Liver (tissue), 9 donors: Measurements from ENCODE around the gene DNM1L. TPM values are rescaled to one million over a fixed set of nuclear protein-coding genes. Genes with fewer than 3 reads are reported as not detected.
"Not testable (repeated sequence)": the region's sequence is repeated elsewhere in the genome, so short reads cannot be mapped to it uniquely, and the experiment has no call there.

ENCODE experiments used
- DNase-seq: peaks from one replicate; pipeline ENCODE4 v3.0.0-alpha.2; 2017; ENCODE audit warnings: low spot score
- H3K27ac ChIP-seq, 2 donors: one replicate each; pipeline ENCODE4 v1.7.0; 2013; ENCODE audit warnings: inconsistent platforms in 2 of 2, low read length in 2 of 2, control low read depth in 1 of 2, low read depth in 1 of 2, mild to moderate bottlenecking in 1 of 2
- H3K27me3 ChIP-seq, 4 donors: one replicate each; pipeline versions ENCODE4 v1.6.1 to v1.7.0; 2013; ENCODE audit warnings: low read length in 3 of 4, inconsistent platforms in 1 of 4, mild to moderate bottlenecking in 1 of 4, moderate library complexity in 1 of 4; ENCODE audit not compliant: control insufficient read depth in 4 of 4, insufficient read depth in 4 of 4
- H3K36me3 ChIP-seq, 4 donors: one replicate each; pipeline versions ENCODE4 v1.6.1 to v1.7.0; 2013; ENCODE audit warnings: low read length in 3 of 4, mild to moderate bottlenecking in 3 of 4, low read depth in 1 of 4, moderate library complexity in 1 of 4; ENCODE audit not compliant: control insufficient read depth in 4 of 4, insufficient read depth in 3 of 4
- H3K4me1 ChIP-seq, 4 donors: one replicate each; pipeline versions ENCODE4 v1.6.1 to v1.7.0; 2013; ENCODE audit warnings: low read length in 3 of 4, mild to moderate bottlenecking in 3 of 4, moderate library complexity in 1 of 4; ENCODE audit not compliant: control insufficient read depth in 4 of 4, insufficient read depth in 4 of 4
- H3K4me3 ChIP-seq, 3 donors: one replicate each; pipeline versions ENCODE4 v1.6.1 to v1.7.0; 2013; ENCODE audit warnings: low read length in 3 of 3, control low read depth in 1 of 3, low read depth in 1 of 3, mild to moderate bottlenecking in 1 of 3
- H3K9ac ChIP-seq, 2 donors: one replicate each; pipeline ENCODE4 v1.7.0; 2013; ENCODE audit warnings: low read length in 2 of 2, mild to moderate bottlenecking in 2 of 2, moderate library complexity in 2 of 2, control low read depth in 1 of 2, low read depth in 1 of 2
- H3K9me3 ChIP-seq, 4 donors: one replicate each; pipeline versions ENCODE4 v1.6.1 to v1.7.0; 2013; ENCODE audit warnings: low read length in 3 of 4; ENCODE audit not compliant: control insufficient read depth in 4 of 4
- EGR1 ChIP-seq, 2 donors: IDR thresholded peaks; 2 replicates each; pipeline ENCODE4 v1.6.1; 2016 to 2018; ENCODE audit warnings: antibody characterized with exemption in 2 of 2, low read depth in 2 of 2
- FOXA1 ChIP-seq: IDR thresholded peaks from 2 replicates; pipeline ENCODE4 v1.6.1; 2016; ENCODE audit warnings: antibody characterized with exemption
- FOXA2 ChIP-seq: IDR thresholded peaks from 2 replicates; pipeline ENCODE4 v1.6.1; 2016; ENCODE audit warnings: antibody characterized with exemption
- GABPA ChIP-seq, 2 donors: IDR thresholded peaks in 1 of 2; conservative IDR thresholded peaks in 1 of 2; 2 replicates each; pipeline ENCODE4 v1.6.1; 2016; ENCODE audit warnings: antibody characterized with exemption in 2 of 2, mild to moderate bottlenecking in 1 of 2, moderate library complexity in 1 of 2
- HNF4G ChIP-seq: IDR thresholded peaks from 2 replicates; pipeline ENCODE4 v1.6.1; 2016; ENCODE audit warnings: antibody characterized with exemption
- RXRA ChIP-seq, 2 donors: IDR thresholded peaks; 2 replicates each; pipeline ENCODE4 v1.6.1; 2017 to 2018; ENCODE audit warnings: antibody characterized with exemption in 2 of 2, mild to moderate bottlenecking in 1 of 2
- SP1 ChIP-seq: IDR thresholded peaks from 2 replicates; pipeline ENCODE4 v1.6.1; 2018; ENCODE audit warnings: antibody characterized with exemption, mild to moderate bottlenecking
- TAF1 ChIP-seq: conservative IDR thresholded peaks from 2 replicates; pipeline ENCODE4 v1.6.1; 2016; ENCODE audit warnings: antibody characterized with exemption, mild to moderate bottlenecking
- YY1 ChIP-seq: IDR thresholded peaks from 2 replicates; pipeline ENCODE4 v1.6.1; 2016; ENCODE audit warnings: antibody characterized with exemption, mild to moderate bottlenecking
- WGBS: extraction: QIAGEN DNeasy Blood & Tissue Kit; methylation state at CpG from one replicate; pipeline ENCODE4 v1.1.7; 2013; 5-methylcytosine and 5-hydroxymethylcytosine counted together
- polyA plus RNA-seq, 2 donors: library from polyadenylated mRNA; stranded (reverse) in 1 of 2; unstranded in 1 of 2; fragments of 200-250 nt in 1 of 2; fragments of >200 nt in 1 of 2; fragmentation: Nextera tagmentation in 1 of 2; extraction: Ambion mirVana in 1 of 2; gene quantifications; one replicate each; pipeline versions ENCODE4 v1.2.1 to v1.2.3, GENCODE V29; 2013 to 2015
- total RNA-seq, 2 donors: library from RNA; depleted of rRNA; stranded (reverse); fragments of >200 nt; gene quantifications; one replicate each; pipeline ENCODE4 v1.2.3, GENCODE V29; 2014
- TF ChIP-seq, protein P1 (sequence below): IDR thresholded peaks from 2 replicates; pipeline ENCODE4 v1.6.1; 2016; ENCODE audit warnings: antibody characterized with exemption
- TF ChIP-seq, protein P2 (sequence below): IDR thresholded peaks from 2 replicates; pipeline ENCODE4 v1.6.1; 2016; ENCODE audit warnings: antibody characterized with exemption
- TF ChIP-seq, protein P3 (sequence below): IDR thresholded peaks from 2 replicates; pipeline ENCODE4 v1.6.1; 2016; ENCODE audit warnings: antibody characterized with exemption, mild to moderate bottlenecking
- donor health status: healthy.
- donor health status: healthy.
- donor health status: healthy.
- donor health status: healthy.
- donor health status: healthy.

The DNM1L gene
- total and polyA plus RNA-seq, 4 donors: 9.5 to 33.9 (median 17.1) TPM

DNA sequence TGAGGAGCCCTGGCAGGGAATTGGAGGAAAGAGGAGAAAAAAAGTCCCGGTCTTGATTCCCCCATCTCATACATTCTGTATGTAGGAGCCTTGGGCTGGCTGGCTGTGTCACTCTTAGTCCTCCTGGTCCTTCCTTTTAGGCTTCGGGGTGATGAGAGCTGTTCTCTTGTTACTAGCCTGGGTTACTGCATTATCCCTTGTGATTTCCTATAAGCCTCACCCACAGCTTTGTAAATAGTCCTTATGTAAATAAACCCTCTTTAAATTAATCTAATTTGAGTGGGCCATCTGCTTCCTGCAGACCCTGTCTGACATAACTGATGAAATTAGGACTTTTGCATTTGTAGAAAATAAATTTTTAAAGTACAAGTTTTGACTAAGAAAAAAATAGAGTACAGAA lies 19.2 kb downstream of the DNM1L start:
- 75% methylated on average over 2 of the region's 2 CpGs for WGBS
- no peaks in the 10 kb centered on the region for H3K9me3 ChIP-seq
- DNase-seq: no peak
- TF ChIP-seq HNF4G: no peak
- H3K27me3 ChIP-seq: no peaks in the 10 kb centered on the region
- H3K27ac ChIP-seq: no peak overlapping the region
- no peak overlapping the region for H3K9ac ChIP-seq
- peaks cover 0 to 2% (median 0%) of the 10 kb centered on the region in 4 donors for H3K36me3 ChIP-seq
- no peak overlapping the region for H3K4me3 ChIP-seq
- no peaks in the 10 kb centered on the region for H3K4me1 ChIP-seq

DNA sequence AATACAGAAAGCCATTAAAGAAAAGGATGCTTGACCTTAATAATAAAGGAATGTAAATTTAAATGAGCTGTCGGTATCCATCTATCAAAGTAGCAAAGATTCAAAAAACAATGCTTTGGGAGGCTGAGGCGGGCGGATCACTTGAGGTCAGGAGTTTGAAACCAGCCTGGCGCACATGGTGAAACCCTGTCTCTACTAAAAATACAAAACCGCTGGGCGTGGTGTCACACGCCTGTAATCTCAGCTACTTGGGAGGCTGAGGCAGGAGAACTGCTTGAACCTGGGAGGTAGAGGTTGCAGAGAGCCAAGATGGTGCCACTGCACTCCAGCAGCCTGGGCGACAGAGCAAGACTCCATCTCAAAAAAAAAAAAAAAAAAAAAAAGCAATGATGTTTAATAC lies 20.3 kb downstream of the DNM1L start:
- 98% methylated on average over 8 of the region's 8 CpGs for WGBS
- H3K9me3 ChIP-seq, H3K4me1 ChIP-seq, H3K27me3 ChIP-seq, H3K9ac ChIP-seq, DNase-seq, H3K4me3 ChIP-seq, H3K36me3 ChIP-seq, H3K27ac ChIP-seq: not testable (repeated sequence)

DNA sequence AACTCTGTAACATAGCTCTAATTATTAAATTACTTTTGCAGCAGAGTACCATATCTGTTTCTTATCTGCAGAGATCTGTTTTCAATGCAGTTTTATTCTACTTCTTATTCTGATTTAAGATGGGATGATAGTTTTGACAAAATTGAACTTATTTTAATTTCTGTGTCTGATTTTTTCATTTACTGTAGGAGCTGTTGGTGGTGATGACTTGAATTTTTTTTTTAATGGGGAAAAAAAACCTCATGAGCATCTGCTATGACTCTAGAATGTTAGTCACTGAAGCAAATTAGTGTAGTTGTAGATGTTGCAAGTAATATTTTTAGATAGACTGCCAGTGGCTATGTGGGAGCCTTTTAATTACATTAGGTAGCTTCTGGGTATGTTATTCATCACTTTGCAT lies 23.4 kb downstream of the DNM1L start:
- Histone ChIP-seq H3K4me1 (no peaks in the 10 kb centered on the region), H3K27me3 (no peaks in the 10 kb centered on the region), H3K9me3 (no peaks in the 10 kb centered on the region), H3K27ac (no peak overlapping the region), H3K4me3 (no peak overlapping the region), H3K36me3 (peaks cover 0 to 4% (median 2%) of the 10 kb centered on the region in 4 donors), H3K9ac (no peak overlapping the region)
- TF ChIP-seq HNF4G (no peak), TAF1 (no peak), SP1 (no peak), GABPA (IDR thresholded peaks at IDR 0.05 in 1 of 2, conservative IDR thresholded peaks at IDR 0.05 in 1 of 2) (no peak), EGR1 (IDR thresholded peaks at IDR 0.05; ENCODE audit: low read depth in 2 of 2) (no peak)
- TF ChIP-seq, protein P1, sequence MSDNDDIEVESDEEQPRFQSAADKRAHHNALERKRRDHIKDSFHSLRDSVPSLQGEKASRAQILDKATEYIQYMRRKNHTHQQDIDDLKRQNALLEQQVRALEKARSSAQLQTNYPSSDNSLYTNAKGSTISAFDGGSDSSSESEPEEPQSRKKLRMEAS: no peak
- TF ChIP-seq, protein P2, sequence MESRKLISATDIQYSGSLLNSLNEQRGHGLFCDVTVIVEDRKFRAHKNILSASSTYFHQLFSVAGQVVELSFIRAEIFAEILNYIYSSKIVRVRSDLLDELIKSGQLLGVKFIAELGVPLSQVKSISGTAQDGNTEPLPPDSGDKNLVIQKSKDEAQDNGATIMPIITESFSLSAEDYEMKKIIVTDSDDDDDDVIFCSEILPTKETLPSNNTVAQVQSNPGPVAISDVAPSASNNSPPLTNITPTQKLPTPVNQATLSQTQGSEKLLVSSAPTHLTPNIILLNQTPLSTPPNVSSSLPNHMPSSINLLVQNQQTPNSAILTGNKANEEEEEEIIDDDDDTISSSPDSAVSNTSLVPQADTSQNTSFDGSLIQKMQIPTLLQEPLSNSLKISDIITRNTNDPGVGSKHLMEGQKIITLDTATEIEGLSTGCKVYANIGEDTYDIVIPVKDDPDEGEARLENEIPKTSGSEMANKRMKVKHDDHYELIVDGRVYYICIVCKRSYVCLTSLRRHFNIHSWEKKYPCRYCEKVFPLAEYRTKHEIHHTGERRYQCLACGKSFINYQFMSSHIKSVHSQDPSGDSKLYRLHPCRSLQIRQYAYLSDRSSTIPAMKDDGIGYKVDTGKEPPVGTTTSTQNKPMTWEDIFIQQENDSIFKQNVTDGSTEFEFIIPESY: no peak
- no peak for DNase-seq

DNA sequence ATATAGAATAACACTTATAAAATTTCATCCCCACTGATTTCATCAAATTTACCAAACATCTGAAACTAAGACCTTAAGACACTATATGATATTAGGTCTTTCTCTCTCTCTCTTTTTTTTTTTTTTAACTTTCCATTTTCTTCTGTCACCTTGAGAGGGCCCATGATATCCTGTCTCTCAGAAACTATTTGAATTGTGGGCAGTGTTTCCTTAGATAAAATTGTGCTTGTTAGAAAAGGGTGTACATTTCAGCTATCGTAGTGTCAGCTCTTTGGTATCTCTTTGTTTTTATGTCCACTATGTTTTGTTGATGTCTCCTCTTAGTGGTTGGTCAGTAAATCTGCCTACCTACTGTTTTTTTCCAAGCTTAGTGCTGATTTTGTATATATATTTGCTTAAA lies 23.8 kb downstream of the DNM1L start:
- no peak for DNase-seq
- TF ChIP-seq TAF1 (no peak), RXRA (IDR thresholded peaks at IDR 0.05) (no peak), FOXA2 (no peak), FOXA1 (no peak), YY1 (no peak), HNF4G (no peak), EGR1 (IDR thresholded peaks at IDR 0.05; ENCODE audit: low read depth in 2 of 2) (no peak)
- TF ChIP-seq, protein P3, sequence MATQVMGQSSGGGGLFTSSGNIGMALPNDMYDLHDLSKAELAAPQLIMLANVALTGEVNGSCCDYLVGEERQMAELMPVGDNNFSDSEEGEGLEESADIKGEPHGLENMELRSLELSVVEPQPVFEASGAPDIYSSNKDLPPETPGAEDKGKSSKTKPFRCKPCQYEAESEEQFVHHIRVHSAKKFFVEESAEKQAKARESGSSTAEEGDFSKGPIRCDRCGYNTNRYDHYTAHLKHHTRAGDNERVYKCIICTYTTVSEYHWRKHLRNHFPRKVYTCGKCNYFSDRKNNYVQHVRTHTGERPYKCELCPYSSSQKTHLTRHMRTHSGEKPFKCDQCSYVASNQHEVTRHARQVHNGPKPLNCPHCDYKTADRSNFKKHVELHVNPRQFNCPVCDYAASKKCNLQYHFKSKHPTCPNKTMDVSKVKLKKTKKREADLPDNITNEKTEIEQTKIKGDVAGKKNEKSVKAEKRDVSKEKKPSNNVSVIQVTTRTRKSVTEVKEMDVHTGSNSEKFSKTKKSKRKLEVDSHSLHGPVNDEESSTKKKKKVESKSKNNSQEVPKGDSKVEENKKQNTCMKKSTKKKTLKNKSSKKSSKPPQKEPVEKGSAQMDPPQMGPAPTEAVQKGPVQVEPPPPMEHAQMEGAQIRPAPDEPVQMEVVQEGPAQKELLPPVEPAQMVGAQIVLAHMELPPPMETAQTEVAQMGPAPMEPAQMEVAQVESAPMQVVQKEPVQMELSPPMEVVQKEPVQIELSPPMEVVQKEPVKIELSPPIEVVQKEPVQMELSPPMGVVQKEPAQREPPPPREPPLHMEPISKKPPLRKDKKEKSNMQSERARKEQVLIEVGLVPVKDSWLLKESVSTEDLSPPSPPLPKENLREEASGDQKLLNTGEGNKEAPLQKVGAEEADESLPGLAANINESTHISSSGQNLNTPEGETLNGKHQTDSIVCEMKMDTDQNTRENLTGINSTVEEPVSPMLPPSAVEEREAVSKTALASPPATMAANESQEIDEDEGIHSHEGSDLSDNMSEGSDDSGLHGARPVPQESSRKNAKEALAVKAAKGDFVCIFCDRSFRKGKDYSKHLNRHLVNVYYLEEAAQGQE: no peak
- TF ChIP-seq, protein P2: no peak
- TF ChIP-seq, protein P1: no peak
- Histone ChIP-seq H3K27ac (no peak overlapping the region), H3K4me1 (no peaks in the 10 kb centered on the region), H3K36me3 (peaks cover 0 to 5% (median 2%) of the 10 kb centered on the region in 4 donors), H3K27me3 (no peaks in the 10 kb centered on the region), H3K9me3 (no peaks in the 10 kb centered on the region), H3K4me3 (no peak overlapping the region), H3K9ac (no peak overlapping the region)
- 86% methylated on average over 1 of the region's 1 CpG for WGBS
